ENCODE measurements around the gene FAM187B. TPM values are rescaled to one million over a fixed set of nuclear protein-coding genes. Genes with fewer than 3 reads are reported as not detected.

FAM187B gene
- total and polyA plus RNA-seq, 2 donors (not counting 1 experiment from before 2014, with no cell fraction given) = 0.25 TPM; not detected in 1

GRCh38 chr19:35262101-35262761, 33.7 kb upstream of the FAM187B start:
- peaks cover 0 to 6% of the 10 kb centered on the region in 2 experiments for H3K36me3 ChIP-seq (replicated peaks in 1 of 2; ENCODE audit: control extremely low read depth in 1 of 2, control insufficient read depth in 1 of 2, extremely low read depth in 1 of 2, insufficient read depth in 2 of 2, low read length in 1 of 2)
- Mint-ChIP-seq H3K9me3 (ENCODE audit: insufficient read depth) (no peaks in the 10 kb centered on the region), H3K4me3 (no peak overlapping the region), H3K27ac (peak overlapping the region; percentile 59), H3K4me1 (peaks cover 38% of the 10 kb centered on the region), H3K27me3 (no peaks in the 10 kb centered on the region)
- ChIA-PET CTCF (interaction anchor here (1.0 kb wide), 1 partner anchor 207 kb away, joined by 4 read pairs; no protein-coding TSS in a partner anchor), POLR2A (interaction anchor here (1.4 kb wide), 1 partner anchor 11 kb away, joined by 5 read pairs; no protein-coding TSS in a partner anchor)
- ATAC-seq (ENCODE audit: low read depth) (no peak), DNase-seq (peak; percentile 9)
- no peaks in the 10 kb centered on the region for H3K9me3 ChIP-seq (ENCODE audit: control extremely low read depth in 1 of 3, control insufficient read depth in 2 of 3, insufficient read depth in 1 of 3, low read length in 2 of 3)
- no peak overlapping the region for H3K4me3 ChIP-seq (ENCODE audit: control extremely low read depth in 1 of 5, extremely low read depth in 1 of 5, insufficient read depth in 1 of 5, low read depth in 2 of 5, low read length in 4 of 5)
- 78% methylated on average over 17 of the region's 17 CpGs for WGBS (ENCODE audit: insufficient coverage)
- peaks cover 11% of the 10 kb centered on the region for H4K20me1 ChIP-seq (ENCODE audit: control insufficient read depth, insufficient read depth, low read length, poor library complexity, severe bottlenecking)
- H3K4me2 ChIP-seq (replicated peaks; ENCODE audit: low read depth, low read length, poor library complexity, severe bottlenecking) = no peak overlapping the region
- TF ChIP-seq CTCF (IDR thresholded peaks at IDR 0.05) = no peak
- TF ChIP-seq EZH2 (IDR thresholded peaks at IDR 0.05; ENCODE audit: borderline replicate concordance, insufficient read depth, low read depth, low read length, poor library complexity, severe bottlenecking) = no peak
- H3K27ac ChIP-seq (ENCODE audit: low read length in 2 of 2) = no peak overlapping the region
- H3K27me3 ChIP-seq (replicated peaks in 1 of 4; ENCODE audit: control extremely low read depth in 1 of 4, control insufficient read depth in 3 of 4, insufficient read depth in 4 of 4, low read length in 3 of 4) = no peaks in the 10 kb centered on the region
- peaks cover 22 to 33% of the 10 kb centered on the region in 2 donors for H3K4me1 ChIP-seq (ENCODE audit: control insufficient read depth in 2 of 2, insufficient read depth in 2 of 2, low read length in 2 of 2)
- H2AFZ ChIP-seq (ENCODE audit: insufficient read depth, low read depth, low read length, poor library complexity, severe bottlenecking) = no peak overlapping the region
- no peak overlapping the region for H3K9ac ChIP-seq (ENCODE audit: low read length)
- peaks cover 7% of the 10 kb centered on the region for H3K79me2 ChIP-seq (ENCODE audit: control insufficient read depth, insufficient read depth, low read length)
- intact Hi-C loops (cut with micrococcal nuclease) = no loop called here

- Mint-ChIP-seq H3K27ac (no peak overlapping the region), H3K4me1 (peaks cover 35% of the 10 kb centered on the region), H3K4me3 (no peak overlapping the region), H3K9me3 (ENCODE audit: insufficient read depth) (no peaks in the 10 kb centered on the region), H3K27me3 (no peaks in the 10 kb centered on the region)
- H3K4me2 ChIP-seq (replicated peaks; ENCODE audit: low read depth, low read length, poor library complexity, severe bottlenecking) = no peak overlapping the region
- DNase-seq (no peak), ATAC-seq (ENCODE audit: low read depth) (no peak)
- H3K27me3 ChIP-seq (replicated peaks in 1 of 4; ENCODE audit: control extremely low read depth in 1 of 4, control insufficient read depth in 3 of 4, insufficient read depth in 4 of 4, low read length in 3 of 4) = no peaks in the 10 kb centered on the region
- CTCF ChIA-PET = interaction anchor here (1.0 kb wide), 1 partner anchor 208 kb away, joined by 4 read pairs; no protein-coding TSS in a partner anchor
- no peaks in the 10 kb centered on the region for H3K79me2 ChIP-seq (ENCODE audit: control insufficient read depth, insufficient read depth, low read length)
- H3K4me3 ChIP-seq (ENCODE audit: control extremely low read depth in 1 of 5, extremely low read depth in 1 of 5, insufficient read depth in 1 of 5, low read depth in 2 of 5, low read length in 4 of 5) = no peak overlapping the region
- TF ChIP-seq EZH2 (IDR thresholded peaks at IDR 0.05; ENCODE audit: borderline replicate concordance, insufficient read depth, low read depth, low read length, poor library complexity, severe bottlenecking) (no peak), CTCF (IDR thresholded peaks at IDR 0.05) (no peak)
- no peak overlapping the region for H3K9ac ChIP-seq (ENCODE audit: low read length)
- H3K4me1 ChIP-seq (ENCODE audit: control insufficient read depth in 2 of 2, insufficient read depth in 2 of 2, low read length in 2 of 2) = peaks cover 15 to 27% of the 10 kb centered on the region in 2 donors
- POLR2A ChIA-PET = no interaction called here
- H4K20me1 ChIP-seq (ENCODE audit: control insufficient read depth, insufficient read depth, low read length, poor library complexity, severe bottlenecking) = peaks cover 4% of the 10 kb centered on the region
- peaks cover 0 to 6% of the 10 kb centered on the region in 2 experiments for H3K36me3 ChIP-seq (replicated peaks in 1 of 2; ENCODE audit: control extremely low read depth in 1 of 2, control insufficient read depth in 1 of 2, extremely low read depth in 1 of 2, insufficient read depth in 2 of 2, low read length in 1 of 2)
- H2AFZ ChIP-seq (ENCODE audit: insufficient read depth, low read depth, low read length, poor library complexity, severe bottlenecking) = no peak overlapping the region
- intact Hi-C loops (cut with micrococcal nuclease) = no loop called here
- no peaks in the 10 kb centered on the region for H3K9me3 ChIP-seq (ENCODE audit: control extremely low read depth in 1 of 3, control insufficient read depth in 2 of 3, insufficient read depth in 1 of 3, low read length in 2 of 3)
- 90% methylated on average over 9 of the region's 12 CpGs for WGBS (ENCODE audit: insufficient coverage)
- no peak overlapping the region for H3K27ac ChIP-seq (ENCODE audit: low read length in 2 of 2)
Measured at GRCh38 chr19:35261356-35262100, 33.0 kb upstream of the FAM187B start.

Measured in B cell (primary cell).